Activated CD8-positive, alpha-beta memory T cell treated with anti-CD3 and anti-CD28 coated beads, Interleukin-2, amount 10 ng/mL, durations not matched to agents 7 days and 5 days (primary cell): ENCODE measurements around the gene GOLGA2. TPM values are rescaled to one million over a fixed set of nuclear protein-coding genes. Genes with fewer than 3 reads are reported as not detected.

Experiments
- microRNA-seq: library from miRNA; unstranded; fragments of <30 nt; microRNA quantifications from one replicate; pipeline ENCODE4 v1.2.0, GENCODE V29; 2022
- total RNA-seq, 2 experiments: library from RNA; stranded (reverse); gene quantifications; one replicate each; pipeline ENCODE4 v1.2.3, GENCODE V29; 2021

Gene GOLGA2
- total RNA-seq, 2 experiments from 2014 or later: 47.6 to 57.2 TPM

Small RNA genes lying within 50 kb of the gene (microRNA-seq; reads per million reads assigned to microRNA genes)
- gene MIR199B: not detected
- gene MIR3154: not detected

Other genes with a start within 250 kb of the GOLGA2 start
- gene NAIF1, start 208.7 kb downstream of the GOLGA2 start, total RNA-seq: 10 to 100 TPM; 13.8 to 16.7 TPM
- gene SLC25A25, start 207.8 kb downstream of the GOLGA2 start, total RNA-seq: 10 to 100 TPM; 16.5 to 18.1 TPM
- gene PTGES2, start 148.3 kb downstream of the GOLGA2 start, total RNA-seq: 10 to 100 TPM; 51.0 to 56.4 TPM
- gene LCN2, start 126.6 kb downstream of the GOLGA2 start, total RNA-seq: not detected
- gene BBLN, start 115.7 kb downstream of the GOLGA2 start, total RNA-seq: 10 to 100 TPM; 85.1 to 85.3 TPM
- gene CIZ1, start 84.4 kb downstream of the GOLGA2 start, total RNA-seq: 100 to 1,000 TPM; 140 to 153 TPM
- gene DNM1, start 72.6 kb downstream of the GOLGA2 start, total RNA-seq: under 1 TPM; 0.40 to 0.79 TPM
- gene SWI5, start 269 bp upstream of the GOLGA2 start, total RNA-seq: 10 to 100 TPM; 11.8 to 12.1 TPM
- 10 to 100 TPM; 22.3 to 34.2 TPM for gene TRUB2, start 46.4 kb upstream of the GOLGA2 start, total RNA-seq
- 10 to 100 TPM; 29.8 to 41.1 TPM for gene COQ4, start 46.8 kb upstream of the GOLGA2 start, total RNA-seq
- 10 to 100 TPM; 19.3 to 26.1 TPM for gene SLC27A4, start 64.5 kb upstream of the GOLGA2 start, total RNA-seq
- 10 to 100 TPM; 61.4 to 81.0 TPM for gene URM1, start 95.4 kb upstream of the GOLGA2 start, total RNA-seq
- gene CERCAM, start 144.8 kb upstream of the GOLGA2 start, total RNA-seq: 10 to 100 TPM in 1 of 2 experiments, 1 to 10 TPM in 1; 5.2 to 12.2 TPM
- gene ODF2, start 180.0 kb upstream of the GOLGA2 start, total RNA-seq: 10 to 100 TPM; 71.8 to 82.7 TPM
- gene GLE1, start 228.7 kb upstream of the GOLGA2 start, total RNA-seq: 10 to 100 TPM; 51.0 to 55.7 TPM